Gastrocnemius medialis (tissue), 4 donors: ENCODE results near the gene SLC17A1.

Source experiments
- POLR2A ChIP-seq, 2 donors: fragments of 450-650 bp; IDR thresholded peaks; one replicate each; pipeline ENCODE4 v1.6.1; 2017; ENCODE audit warnings: antibody characterized with exemption in 2 of 2, mild to moderate bottlenecking in 2 of 2, moderate library complexity in 2 of 2
- TF ChIP-seq, protein P1 (sequence below), 5 experiments: fragments of 450-650 bp in 3 of 5; fragments of 200-600 bp in 2 of 5; sonication (generic) in 2 of 5; IDR thresholded peaks in 4 of 5; conservative IDR thresholded peaks in 1 of 5; 1 replicate in 4 of 5; 2 replicates in 1 of 5; pipeline ENCODE4 v1.5.1; 2016 to 2019; ENCODE audit warnings: antibody characterized with exemption in 5 of 5, mild to moderate bottlenecking in 3 of 5, moderate library complexity in 3 of 5

DNA sequence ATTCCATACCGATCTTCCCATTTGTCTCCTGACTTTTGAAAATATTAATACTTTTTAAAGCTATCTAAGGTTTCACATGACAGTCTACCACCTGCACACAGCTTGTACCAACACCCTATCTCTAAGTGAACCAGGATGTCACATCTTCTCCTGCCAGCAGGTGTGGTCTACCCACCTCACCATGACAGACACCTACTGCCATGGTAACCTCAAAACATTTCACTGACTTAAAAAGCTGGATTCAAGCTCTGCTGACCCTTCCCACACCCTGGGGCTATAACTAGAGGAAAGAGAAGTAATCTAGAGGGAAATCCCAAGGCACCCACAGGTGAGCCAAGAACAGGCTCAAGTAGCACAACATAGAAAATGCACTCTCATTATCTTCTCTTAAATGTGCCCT, 41.0 kb upstream of the SLC17A1 start:
- TF ChIP-seq, protein P1, sequence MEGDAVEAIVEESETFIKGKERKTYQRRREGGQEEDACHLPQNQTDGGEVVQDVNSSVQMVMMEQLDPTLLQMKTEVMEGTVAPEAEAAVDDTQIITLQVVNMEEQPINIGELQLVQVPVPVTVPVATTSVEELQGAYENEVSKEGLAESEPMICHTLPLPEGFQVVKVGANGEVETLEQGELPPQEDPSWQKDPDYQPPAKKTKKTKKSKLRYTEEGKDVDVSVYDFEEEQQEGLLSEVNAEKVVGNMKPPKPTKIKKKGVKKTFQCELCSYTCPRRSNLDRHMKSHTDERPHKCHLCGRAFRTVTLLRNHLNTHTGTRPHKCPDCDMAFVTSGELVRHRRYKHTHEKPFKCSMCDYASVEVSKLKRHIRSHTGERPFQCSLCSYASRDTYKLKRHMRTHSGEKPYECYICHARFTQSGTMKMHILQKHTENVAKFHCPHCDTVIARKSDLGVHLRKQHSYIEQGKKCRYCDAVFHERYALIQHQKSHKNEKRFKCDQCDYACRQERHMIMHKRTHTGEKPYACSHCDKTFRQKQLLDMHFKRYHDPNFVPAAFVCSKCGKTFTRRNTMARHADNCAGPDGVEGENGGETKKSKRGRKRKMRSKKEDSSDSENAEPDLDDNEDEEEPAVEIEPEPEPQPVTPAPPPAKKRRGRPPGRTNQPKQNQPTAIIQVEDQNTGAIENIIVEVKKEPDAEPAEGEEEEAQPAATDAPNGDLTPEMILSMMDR (IDR thresholded peaks at IDR 0.05 in 4 of 5, conservative IDR thresholded peaks at IDR 0.05 in 1 of 5): no peak
- no peak for TF ChIP-seq POLR2A (IDR thresholded peaks at IDR 0.05)
